PC-9 (cell line): Measurements from ENCODE around the gene RET. TPM values are rescaled to one million over a fixed set of nuclear protein-coding genes. Genes with fewer than 3 reads are reported as not detected.

ENCODE experiments used
- Bru-seq: library from RNA; stranded (reverse); fragments of 400-500 nt; gene quantifications from one replicate; lab custom pipeline; 2021; lab: Mats Ljungman, UMichigan
- BruChase-seq, 2 experiments: library from RNA; stranded (reverse); fragments of 400-500 nt; gene quantifications; one replicate each; lab custom pipeline; 2021; lab: Mats Ljungman, UMichigan
- BruUV-seq: library from RNA; stranded (reverse); fragments of 400-500 nt; replicated peaks from 2 replicates; lab custom pipeline; 2021; lab: Mats Ljungman, UMichigan
- CTCF ChIA-PET: fragments of 300-600 bp; sonication (Branson Sonifier 250); formaldehyde crosslinking; loops from one replicate; lab custom pipeline; 2022; ENCODE audit warnings: antibody characterized with exemption; lab: Charles Lee
- POLR2A ChIA-PET: fragments of 300-600 bp; sonication (Branson Sonifier 250); formaldehyde crosslinking; loops from one replicate; lab custom pipeline; 2022; ENCODE audit warnings: antibody characterized with exemption; ENCODE audit not compliant: unreplicated experiment; lab: Charles Lee
- DNase-seq, 2 experiments: peaks; one replicate each; pipeline versions ENCODE4 v3.0.0 to v3.0.0-alpha.2; 2015 to 2022; ENCODE audit warnings: mixed read lengths in 1 of 2
- H2AFZ ChIP-seq: fragments of 200-600 bp; sonication (generic); 2 replicates; pipeline ENCODE4 v1.8.1; 2017; ENCODE audit warnings: antibody characterized with exemption
- H3F3A ChIP-seq: fragments of 200-600 bp; sonication (generic); 2 replicates; pipeline ENCODE4 v1.8.1; 2017; ENCODE audit warnings: antibody characterized with exemption, mild to moderate bottlenecking, low read depth; ENCODE audit not compliant: insufficient read depth
- H3K27ac ChIP-seq: fragments of 200-600 bp; sonication (generic); 2 replicates; pipeline ENCODE4 v1.6.1; 2016; ENCODE audit warnings: mixed run types
- H3K27me3 ChIP-seq: fragments of 200-600 bp; sonication (generic); 2 replicates; pipeline ENCODE4 v1.6.1; 2016; ENCODE audit warnings: low read depth, mixed run types; ENCODE audit not compliant: insufficient read depth
- H3K36me3 ChIP-seq: fragments of 200-600 bp; sonication (generic); 2 replicates; pipeline ENCODE4 v1.6.1; 2016; ENCODE audit warnings: low read depth, mixed run types
- H3K4me1 ChIP-seq: fragments of 200-600 bp; sonication (generic); replicated peaks from 2 replicates; pipeline ENCODE4 v1.6.1; 2016; ENCODE audit warnings: mixed run types; ENCODE audit not compliant: insufficient read depth
- H3K4me2 ChIP-seq: fragments of 200-600 bp; sonication (generic); 2 replicates; pipeline ENCODE4 v1.6.1; 2017; ENCODE audit warnings: mixed run types
- H3K4me3 ChIP-seq: fragments of 200-600 bp; sonication (generic); 2 replicates; pipeline ENCODE4 v1.6.1; 2016; ENCODE audit warnings: mixed run types
- H3K79me2 ChIP-seq: fragments of 200-600 bp; sonication (generic); 2 replicates; pipeline ENCODE4 v1.6.1; 2017; ENCODE audit warnings: low read depth, mixed run types
- H3K9me2 ChIP-seq: fragments of 200-600 bp; sonication (generic); 2 replicates; pipeline ENCODE4 v1.8.1; 2017; ENCODE audit warnings: mild to moderate bottlenecking; ENCODE audit not compliant: insufficient read depth
- H3K9me3 ChIP-seq: fragments of 200-600 bp; sonication (generic); 2 replicates; pipeline ENCODE4 v1.8.1; 2016; ENCODE audit warnings: low read depth; ENCODE audit not compliant: insufficient read depth
- H4K20me1 ChIP-seq: fragments of 200-600 bp; sonication (generic); 2 replicates; pipeline ENCODE4 v1.8.1; 2017; ENCODE audit not compliant: insufficient read depth
- EZH2 ChIP-seq: fragments of 200-600 bp; sonication (generic); IDR thresholded peaks from 2 replicates; pipeline ENCODE4 v1.8.0; 2017; ENCODE audit warnings: antibody characterized with exemption, low read depth
- intact Hi-C: fragments of 100-400 bp; cut with micrococcal nuclease; formaldehyde crosslinking; loops from one replicate; pipeline ENCODE4 v1.10.0; 2022; ENCODE audit not compliant: unreplicated experiment
- long read RNA-seq: library from polyadenylated mRNA; stranded (forward); transcript quantifications from one replicate; pipeline ENCODE4 v2.0.0, GENCODE V29; 2022
- total RNA-seq: library from RNA; stranded (reverse); gene quantifications from 2 replicates; pipeline ENCODE4 v1.2.3, GENCODE V29; 2021
- TF ChIP-seq, protein P1 (sequence below): fragments of 200-600 bp; sonication (generic); conservative IDR thresholded peaks from 2 replicates; pipeline ENCODE4 v1.6.1; 2017; ENCODE audit warnings: mixed run types, antibody characterized with exemption, mild to moderate bottlenecking, moderate library complexity

Gene RET
- total RNA-seq: not detected in 2 replicates
- Bru-seq, nascent RNA: not detected
- percentile 2 among the genes with signal in this experiment for BruChase-seq, experiment 1, labeled RNA remaining after a 2-hour chase
- not detected for BruChase-seq, experiment 2, labeled RNA remaining after a 6-hour chase
- long read RNA-seq: 0 reads

DNA sequence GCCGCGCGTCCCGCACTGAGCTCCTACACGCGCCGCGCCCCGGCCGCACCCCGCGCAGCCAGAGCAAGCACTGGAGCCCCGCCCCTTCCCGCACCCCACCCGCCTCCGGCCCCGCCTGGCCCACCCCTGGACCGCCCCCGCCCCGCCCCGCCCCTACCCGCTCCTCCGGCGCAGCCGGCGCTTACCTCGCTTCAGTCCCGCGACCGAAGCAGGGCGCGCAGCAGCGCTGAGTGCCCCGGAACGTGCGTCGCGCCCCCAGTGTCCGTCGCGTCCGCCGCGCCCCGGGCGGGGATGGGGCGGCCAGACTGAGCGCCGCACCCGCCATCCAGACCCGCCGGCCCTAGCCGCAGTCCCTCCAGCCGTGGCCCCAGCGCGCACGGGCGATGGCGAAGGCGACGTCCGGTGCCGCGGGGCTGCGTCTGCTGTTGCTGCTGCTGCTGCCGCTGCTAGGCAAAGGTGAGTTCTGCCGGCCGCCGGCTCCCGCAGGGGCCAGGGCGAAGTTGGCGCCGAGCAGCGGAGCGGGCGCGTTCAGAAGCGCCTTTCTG is at the start of gene RET:
RET (plus strand) TSS at position 194 of the 545 bp plus-strand sequence; CDS start at position 384, 190 bp downstream.
- no peak within 1 kb of the TSS for H2AFZ ChIP-seq
- no peak within 1 kb of the TSS for H3K4me2 ChIP-seq
- TF ChIP-seq, protein P1, sequence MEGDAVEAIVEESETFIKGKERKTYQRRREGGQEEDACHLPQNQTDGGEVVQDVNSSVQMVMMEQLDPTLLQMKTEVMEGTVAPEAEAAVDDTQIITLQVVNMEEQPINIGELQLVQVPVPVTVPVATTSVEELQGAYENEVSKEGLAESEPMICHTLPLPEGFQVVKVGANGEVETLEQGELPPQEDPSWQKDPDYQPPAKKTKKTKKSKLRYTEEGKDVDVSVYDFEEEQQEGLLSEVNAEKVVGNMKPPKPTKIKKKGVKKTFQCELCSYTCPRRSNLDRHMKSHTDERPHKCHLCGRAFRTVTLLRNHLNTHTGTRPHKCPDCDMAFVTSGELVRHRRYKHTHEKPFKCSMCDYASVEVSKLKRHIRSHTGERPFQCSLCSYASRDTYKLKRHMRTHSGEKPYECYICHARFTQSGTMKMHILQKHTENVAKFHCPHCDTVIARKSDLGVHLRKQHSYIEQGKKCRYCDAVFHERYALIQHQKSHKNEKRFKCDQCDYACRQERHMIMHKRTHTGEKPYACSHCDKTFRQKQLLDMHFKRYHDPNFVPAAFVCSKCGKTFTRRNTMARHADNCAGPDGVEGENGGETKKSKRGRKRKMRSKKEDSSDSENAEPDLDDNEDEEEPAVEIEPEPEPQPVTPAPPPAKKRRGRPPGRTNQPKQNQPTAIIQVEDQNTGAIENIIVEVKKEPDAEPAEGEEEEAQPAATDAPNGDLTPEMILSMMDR: no peak
- no peak for TF ChIP-seq EZH2
- BruUV-seq: no TSS peak
- no peaks in the 10 kb centered on the region for H3K36me3 ChIP-seq
- DNase-seq: no peak
- intact Hi-C loops: no loop called here
- H3K4me1 ChIP-seq: no peaks in the 10 kb centered on the region
- no peak within 1 kb of the TSS for H3K4me3 ChIP-seq
- ChIA-PET CTCF (no interaction called here), POLR2A (no interaction called here)
- H3K79me2 ChIP-seq: no peaks in the 10 kb centered on the region
- no peaks in the 10 kb centered on the region for H4K20me1 ChIP-seq
- H3K27me3 ChIP-seq: 0 out of 2 replicates have a peak, but pooled peaks cover 3% of the 10 kb centered on the region
- H3K9me3 ChIP-seq: no peaks in the 10 kb centered on the region
- no peak within 1 kb of the TSS for H3K27ac ChIP-seq
- H3F3A ChIP-seq: no peaks in the 10 kb centered on the region
- no peaks in the 10 kb centered on the region for H3K9me2 ChIP-seq

DNA sequence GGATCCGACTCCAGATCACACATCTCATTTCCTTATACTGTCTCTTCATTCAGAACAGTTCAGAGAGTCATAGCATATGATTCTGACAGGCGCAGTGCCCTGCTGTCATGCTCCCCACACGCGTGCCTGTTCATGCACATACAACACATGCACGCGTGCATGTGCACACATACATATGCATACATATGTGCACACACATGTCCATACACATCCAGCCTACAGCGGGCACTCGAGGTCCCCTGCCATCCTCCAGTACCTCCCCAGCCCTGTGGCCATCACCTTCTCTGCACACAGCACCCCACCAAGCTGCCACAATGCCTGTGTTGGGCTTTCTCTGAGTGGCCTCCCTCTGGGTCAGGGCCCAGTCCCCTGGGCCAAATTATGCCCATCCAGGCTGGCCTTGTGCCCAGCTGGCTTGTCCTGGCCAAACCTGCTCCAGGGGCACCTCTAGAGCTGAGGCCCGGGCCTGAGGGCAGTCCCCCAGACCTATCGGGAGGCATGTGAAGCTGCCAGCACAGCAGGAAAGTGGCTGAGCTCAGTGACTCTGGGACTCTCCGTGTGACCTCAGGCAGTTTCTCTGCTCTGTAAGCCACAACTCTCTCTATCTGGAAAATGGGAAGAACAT is 49.4 kb upstream of the RET start:
- ChIA-PET POLR2A (no interaction called here), CTCF (no interaction called here)
- Histone ChIP-seq H3F3A (peaks cover 5% of the 10 kb centered on the region; the same call in 1 of the 2 replicates), H3K9me2 (no peaks in the 10 kb centered on the region), H3K9me3 (no peaks in the 10 kb centered on the region), H3K4me1 (no peaks in the 10 kb centered on the region), H3K79me2 (no peaks in the 10 kb centered on the region), H4K20me1 (no peaks in the 10 kb centered on the region), H3K27ac (no peak overlapping the region), H3K27me3 (no peaks in the 10 kb centered on the region), H2AFZ (no peak overlapping the region), H3K4me2 (no peak overlapping the region), H3K4me3 (no peak overlapping the region), H3K36me3 (no peaks in the 10 kb centered on the region)
- BruUV-seq: no TSS peak
- no peak for DNase-seq
- no peak for TF ChIP-seq EZH2
- TF ChIP-seq, protein P1: no peak
- intact Hi-C loops: no loop called here

GRCh38 chr10:43028143-43028542 is 48.7 kb upstream of the RET start:
- no TSS peak for BruUV-seq
- H3F3A ChIP-seq: peaks cover 5% of the 10 kb centered on the region; the same call in 1 of the 2 replicates
- no peaks in the 10 kb centered on the region for H3K9me2 ChIP-seq
- no peaks in the 10 kb centered on the region for H3K79me2 ChIP-seq
- no peak overlapping the region for H3K27ac ChIP-seq
- TF ChIP-seq, protein P1: no peak
- TF ChIP-seq EZH2: no peak
- intact Hi-C loops: no loop called here
- H3K4me2 ChIP-seq: no peak overlapping the region
- no peaks in the 10 kb centered on the region for H3K27me3 ChIP-seq
- no peaks in the 10 kb centered on the region for H3K4me1 ChIP-seq
- no peaks in the 10 kb centered on the region for H3K36me3 ChIP-seq
- no peak overlapping the region for H3K4me3 ChIP-seq
- ChIA-PET CTCF (no interaction called here), POLR2A (no interaction called here)
- DNase-seq: no peak
- H3K9me3 ChIP-seq: no peaks in the 10 kb centered on the region
- no peaks in the 10 kb centered on the region for H4K20me1 ChIP-seq
- H2AFZ ChIP-seq: no peak overlapping the region
